ENCODE data around the gene MAJIN. TPM values are rescaled to one million over a fixed set of nuclear protein-coding genes. Genes with fewer than 3 reads are reported as not detected.

MAJIN gene
- polyA plus RNA-seq, 2 donors = not detected

- WGBS, 2 donors = 93% methylated on average over 9 of the region's 9 CpGs
- Histone ChIP-seq H3K27ac (ENCODE audit: low read depth in 2 of 2, low read length in 1 of 2) (no peak overlapping the region), H3K4me3 (ENCODE audit: low read depth in 1 of 2, low read length in 2 of 2) (no peak overlapping the region), H3K9me3 (ENCODE audit: control insufficient read depth in 2 of 2, insufficient read depth in 1 of 2, low read depth in 1 of 2, low read length in 1 of 2) (no peaks in the 10 kb centered on the region), H3K36me3 (ENCODE audit: control insufficient read depth in 2 of 2, insufficient read depth in 2 of 2, low read length in 1 of 2) (peaks cover 20 to 65% of the 10 kb centered on the region in 2 donors), H3K27me3 (ENCODE audit: control insufficient read depth in 1 of 2, insufficient read depth in 2 of 2, low read length in 2 of 2) (no peaks in the 10 kb centered on the region), H3K4me1 (ENCODE audit: control insufficient read depth in 2 of 2, insufficient read depth in 2 of 2, low read length in 1 of 2) (peaks cover 0 to 7% of the 10 kb centered on the region in 2 donors)
Observed at GRCh38 chr11:64898076-64898445, 73.8 kb downstream of the MAJIN start.

GRCh38 chr11:64897381-64898075 lies 74.4 kb downstream of the MAJIN start:
- Histone ChIP-seq H3K27me3 (ENCODE audit: control insufficient read depth in 1 of 2, insufficient read depth in 2 of 2, low read length in 2 of 2) (no peaks in the 10 kb centered on the region), H3K9me3 (ENCODE audit: control insufficient read depth in 2 of 2, insufficient read depth in 1 of 2, low read depth in 1 of 2, low read length in 1 of 2) (no peaks in the 10 kb centered on the region)
- 92 to 93% methylated on average over 19 of the region's 19 CpGs for WGBS, 2 donors

GRCh38 chr11:64896448-64897022 lies 75.4 kb downstream of the MAJIN start:
- Histone ChIP-seq H3K4me3 (ENCODE audit: low read depth in 1 of 2, low read length in 2 of 2) (no peak overlapping the region), H3K27me3 (ENCODE audit: control insufficient read depth in 1 of 2, insufficient read depth in 2 of 2, low read length in 2 of 2) (no peaks in the 10 kb centered on the region), H3K27ac (ENCODE audit: low read depth in 2 of 2, low read length in 1 of 2) (no peak overlapping the region), H3K4me1 (ENCODE audit: control insufficient read depth in 2 of 2, insufficient read depth in 2 of 2, low read length in 1 of 2) (peaks cover 0 to 7% of the 10 kb centered on the region in 2 donors), H3K9me3 (ENCODE audit: control insufficient read depth in 2 of 2, insufficient read depth in 1 of 2, low read depth in 1 of 2, low read length in 1 of 2) (no peaks in the 10 kb centered on the region), H3K36me3 (ENCODE audit: control insufficient read depth in 2 of 2, insufficient read depth in 2 of 2, low read length in 1 of 2) (peaks cover 9 to 52% of the 10 kb centered on the region in 2 donors)
- WGBS, 2 donors = 83 to 85% methylated on average over 14 of the region's 14 CpGs

More at GRCh38 chr11:64897381-64898075, 74.4 kb downstream of the MAJIN start:
- Histone ChIP-seq H3K4me1 (ENCODE audit: control insufficient read depth in 2 of 2, insufficient read depth in 2 of 2, low read length in 1 of 2) (peaks cover 0 to 7% of the 10 kb centered on the region in 2 donors), H3K27ac (ENCODE audit: low read depth in 2 of 2, low read length in 1 of 2) (no peak overlapping the region), H3K36me3 (ENCODE audit: control insufficient read depth in 2 of 2, insufficient read depth in 2 of 2, low read length in 1 of 2) (peaks cover 17 to 61% of the 10 kb centered on the region in 2 donors), H3K4me3 (ENCODE audit: low read depth in 1 of 2, low read length in 2 of 2) (no peak overlapping the region)

GRCh38 chr11:64894812-64895452 lies 77.0 kb downstream of the MAJIN start:
- no peak overlapping the region for H3K4me3 ChIP-seq (ENCODE audit: low read depth in 1 of 2, low read length in 2 of 2)
- H3K27me3 ChIP-seq (ENCODE audit: control insufficient read depth in 1 of 2, insufficient read depth in 2 of 2, low read length in 2 of 2) = no peaks in the 10 kb centered on the region
- WGBS, 2 donors = 82 to 83% methylated on average over 27 to 39 of the region's 39 CpGs
- peaks cover 5 to 44% of the 10 kb centered on the region in 2 donors for H3K36me3 ChIP-seq (ENCODE audit: control insufficient read depth in 2 of 2, insufficient read depth in 2 of 2, low read length in 1 of 2)
- no peak overlapping the region for H3K27ac ChIP-seq (ENCODE audit: low read depth in 2 of 2, low read length in 1 of 2)
- peaks cover 0 to 2% of the 10 kb centered on the region in 2 donors for H3K4me1 ChIP-seq (ENCODE audit: control insufficient read depth in 2 of 2, insufficient read depth in 2 of 2, low read length in 1 of 2)
- no peaks in the 10 kb centered on the region for H3K9me3 ChIP-seq (ENCODE audit: control insufficient read depth in 2 of 2, insufficient read depth in 1 of 2, low read depth in 1 of 2, low read length in 1 of 2)

GRCh38 chr11:64894070-64894811 lies 77.7 kb downstream of the MAJIN start:
- Histone ChIP-seq H3K27ac (ENCODE audit: low read depth in 2 of 2, low read length in 1 of 2) (no peak overlapping the region), H3K36me3 (ENCODE audit: control insufficient read depth in 2 of 2, insufficient read depth in 2 of 2, low read length in 1 of 2) (peaks cover 4 to 41% of the 10 kb centered on the region in 2 donors), H3K9me3 (ENCODE audit: control insufficient read depth in 2 of 2, insufficient read depth in 1 of 2, low read depth in 1 of 2, low read length in 1 of 2) (no peaks in the 10 kb centered on the region), H3K4me3 (ENCODE audit: low read depth in 1 of 2, low read length in 2 of 2) (no peak overlapping the region), H3K27me3 (ENCODE audit: control insufficient read depth in 1 of 2, insufficient read depth in 2 of 2, low read length in 2 of 2) (no peaks in the 10 kb centered on the region), H3K4me1 (ENCODE audit: control insufficient read depth in 2 of 2, insufficient read depth in 2 of 2, low read length in 1 of 2) (peaks cover 0 to 2% of the 10 kb centered on the region in 2 donors)
- WGBS, 2 donors = 38 to 43% methylated on average over 14 of the region's 14 CpGs

- 67 to 73% methylated on average over 25 of the region's 25 CpGs for WGBS, 2 donors
- H3K9me3 ChIP-seq (ENCODE audit: control insufficient read depth in 2 of 2, insufficient read depth in 1 of 2, low read depth in 1 of 2, low read length in 1 of 2) = no peaks in the 10 kb centered on the region
- no peak overlapping the region for H3K27ac ChIP-seq (ENCODE audit: low read depth in 2 of 2, low read length in 1 of 2)
- peaks cover 0 to 2% of the 10 kb centered on the region in 2 donors for H3K4me1 ChIP-seq (ENCODE audit: control insufficient read depth in 2 of 2, insufficient read depth in 2 of 2, low read length in 1 of 2)
- no peak overlapping the region for H3K4me3 ChIP-seq (ENCODE audit: low read depth in 1 of 2, low read length in 2 of 2)
- peaks cover 2 to 37% of the 10 kb centered on the region in 2 donors for H3K36me3 ChIP-seq (ENCODE audit: control insufficient read depth in 2 of 2, insufficient read depth in 2 of 2, low read length in 1 of 2)
- no peaks in the 10 kb centered on the region for H3K27me3 ChIP-seq (ENCODE audit: control insufficient read depth in 1 of 2, insufficient read depth in 2 of 2, low read length in 2 of 2)
Observed at GRCh38 chr11:64893194-64894069, 78.5 kb downstream of the MAJIN start.

- H3K27me3 ChIP-seq (ENCODE audit: control insufficient read depth in 1 of 2, insufficient read depth in 2 of 2, low read length in 2 of 2) = no peaks in the 10 kb centered on the region
- H3K36me3 ChIP-seq (ENCODE audit: control insufficient read depth in 2 of 2, insufficient read depth in 2 of 2, low read length in 1 of 2) = peaks cover 0 to 31% of the 10 kb centered on the region in 2 donors
- peaks cover 0 to 4% of the 10 kb centered on the region in 2 donors for H3K4me1 ChIP-seq (ENCODE audit: control insufficient read depth in 2 of 2, insufficient read depth in 2 of 2, low read length in 1 of 2)
- WGBS, 2 donors = 74 to 85% methylated on average over 10 of the region's 10 CpGs
- no peaks in the 10 kb centered on the region for H3K9me3 ChIP-seq (ENCODE audit: control insufficient read depth in 2 of 2, insufficient read depth in 1 of 2, low read depth in 1 of 2, low read length in 1 of 2)
- no peak overlapping the region for H3K4me3 ChIP-seq (ENCODE audit: low read depth in 1 of 2, low read length in 2 of 2)
- H3K27ac ChIP-seq (ENCODE audit: low read depth in 2 of 2, low read length in 1 of 2) = no peak overlapping the region
Observed at GRCh38 chr11:64892838-64893193, 79.1 kb downstream of the MAJIN start.

DNA sequence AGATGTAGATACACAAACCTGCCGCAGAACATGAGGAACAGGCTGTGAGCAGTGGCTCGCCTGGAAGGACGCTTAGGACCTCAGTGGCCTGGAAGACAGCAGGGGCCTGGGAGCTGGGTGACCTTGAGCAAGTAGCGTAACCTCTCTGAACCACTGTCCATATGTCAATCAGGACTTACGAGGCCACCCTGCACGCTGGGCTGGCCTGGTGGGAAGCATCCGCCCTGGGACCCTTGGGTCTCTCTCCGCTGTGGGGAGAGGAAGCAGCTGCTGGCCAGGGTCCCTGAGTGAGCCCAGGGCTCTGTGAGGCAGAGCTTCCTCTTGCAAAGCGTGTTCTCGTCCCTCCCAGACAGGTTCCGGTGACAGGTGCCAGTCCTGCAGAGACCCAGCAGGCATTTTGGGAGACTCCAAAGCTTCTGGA lies 79.5 kb downstream of the MAJIN start:
- Histone ChIP-seq H3K36me3 (ENCODE audit: control insufficient read depth in 2 of 2, insufficient read depth in 2 of 2, low read length in 1 of 2) (peaks cover 0 to 27% of the 10 kb centered on the region in 2 donors), H3K4me1 (ENCODE audit: control insufficient read depth in 2 of 2, insufficient read depth in 2 of 2, low read length in 1 of 2) (peaks cover 0 to 4% of the 10 kb centered on the region in 2 donors), H3K9me3 (ENCODE audit: control insufficient read depth in 2 of 2, insufficient read depth in 1 of 2, low read depth in 1 of 2, low read length in 1 of 2) (no peaks in the 10 kb centered on the region), H3K27ac (ENCODE audit: low read depth in 2 of 2, low read length in 1 of 2) (no peak overlapping the region), H3K27me3 (ENCODE audit: control insufficient read depth in 1 of 2, insufficient read depth in 2 of 2, low read length in 2 of 2) (no peaks in the 10 kb centered on the region), H3K4me3 (ENCODE audit: low read depth in 1 of 2, low read length in 2 of 2) (no peak overlapping the region)
- 44 to 76% methylated on average over 11 of the region's 11 CpGs for WGBS, 2 donors

DNA sequence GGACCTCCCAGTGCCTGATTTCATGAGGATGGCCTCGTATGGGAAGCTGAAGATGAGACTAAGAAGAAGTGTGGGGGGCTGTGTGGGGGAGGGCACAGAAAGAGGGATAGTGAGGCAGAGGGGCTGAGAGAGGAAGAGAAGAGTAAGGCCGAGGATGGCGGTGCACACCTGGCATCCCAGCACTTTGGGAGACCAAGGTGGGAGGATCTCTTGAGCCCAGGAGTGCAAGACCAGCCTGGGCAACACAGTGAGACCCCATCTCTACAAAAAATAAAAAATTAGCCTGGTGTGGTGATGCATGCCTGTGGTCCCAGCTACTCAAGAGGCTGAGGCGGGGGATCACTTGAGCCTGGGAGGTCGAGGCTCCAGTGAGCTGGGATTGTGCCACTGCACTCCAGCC lies 80.0 kb downstream of the MAJIN start:
- Histone ChIP-seq H3K27ac (ENCODE audit: low read depth in 2 of 2, low read length in 1 of 2) (no peak overlapping the region), H3K36me3 (ENCODE audit: control insufficient read depth in 2 of 2, insufficient read depth in 2 of 2, low read length in 1 of 2) (peaks cover 0 to 23% of the 10 kb centered on the region in 2 donors), H3K4me1 (ENCODE audit: control insufficient read depth in 2 of 2, insufficient read depth in 2 of 2, low read length in 1 of 2) (peaks cover 0 to 4% of the 10 kb centered on the region in 2 donors), H3K27me3 (ENCODE audit: control insufficient read depth in 1 of 2, insufficient read depth in 2 of 2, low read length in 2 of 2) (no peaks in the 10 kb centered on the region), H3K4me3 (ENCODE audit: low read depth in 1 of 2, low read length in 2 of 2) (no peak overlapping the region), H3K9me3 (ENCODE audit: control insufficient read depth in 2 of 2, insufficient read depth in 1 of 2, low read depth in 1 of 2, low read length in 1 of 2) (no peaks in the 10 kb centered on the region)
- 65 to 75% methylated on average over 5 of the region's 5 CpGs for WGBS, 2 donors
